Measurements from ENCODE around the gene PRXL2B. TPM values are rescaled to one million over a fixed set of nuclear protein-coding genes. Genes with fewer than 3 reads are reported as not detected.
"Not testable (repeated sequence)": the region's sequence is repeated elsewhere in the genome, so short reads cannot be mapped to it uniquely, and the experiment has no call there.

The PRXL2B gene
- total and polyA plus RNA-seq, 5 donors = 8.0 to 11.8 (median 9.4) TPM

DNA sequence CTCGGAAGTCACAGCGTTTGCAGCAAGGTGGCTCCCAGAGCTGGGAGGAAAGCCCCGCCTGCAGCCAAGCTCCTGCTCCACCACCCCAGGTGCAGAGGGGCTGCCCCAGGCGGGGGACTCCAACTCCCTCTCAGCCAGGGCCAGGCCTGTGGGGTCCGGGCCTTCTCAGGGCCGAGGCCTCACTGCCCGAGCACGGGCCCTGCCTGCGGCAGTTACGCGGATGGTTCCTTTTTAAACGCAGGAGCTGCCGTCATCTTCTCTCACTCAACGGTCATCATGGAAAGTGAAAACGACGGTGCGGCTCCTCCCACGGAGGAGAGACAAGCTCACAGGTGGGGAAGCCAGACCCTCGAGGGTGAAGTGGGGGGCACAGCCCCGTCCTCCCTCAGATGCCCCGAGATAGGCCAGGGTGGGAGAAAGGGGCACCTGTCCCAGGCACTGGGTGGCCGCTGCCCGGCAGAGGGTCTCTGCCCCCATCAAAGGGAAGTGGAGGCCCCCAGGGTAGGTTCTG is 9.0 kb upstream of the PRXL2B start:
- DNase-seq = peak in 2 of 3 donors; percentile 5 to 57
- H3K27me3 ChIP-seq (ENCODE audit: control insufficient read depth, insufficient read depth); H3K4me1 ChIP-seq (ENCODE audit: control insufficient read depth, insufficient read depth, low read length); H3K9me3 ChIP-seq (ENCODE audit: control insufficient read depth, low read length); intact Hi-C loops (cut with DNase I); H3K4me3 ChIP-seq (ENCODE audit: low read length): not testable (repeated sequence)
- 63% methylated on average over 21 of the region's 23 CpGs for WGBS
- peak overlapping the region; percentile 88 for H3K27ac ChIP-seq (ENCODE audit: low read length)
- ATAC-seq = peak in 1 of 2 donors; percentile 2

DNA sequence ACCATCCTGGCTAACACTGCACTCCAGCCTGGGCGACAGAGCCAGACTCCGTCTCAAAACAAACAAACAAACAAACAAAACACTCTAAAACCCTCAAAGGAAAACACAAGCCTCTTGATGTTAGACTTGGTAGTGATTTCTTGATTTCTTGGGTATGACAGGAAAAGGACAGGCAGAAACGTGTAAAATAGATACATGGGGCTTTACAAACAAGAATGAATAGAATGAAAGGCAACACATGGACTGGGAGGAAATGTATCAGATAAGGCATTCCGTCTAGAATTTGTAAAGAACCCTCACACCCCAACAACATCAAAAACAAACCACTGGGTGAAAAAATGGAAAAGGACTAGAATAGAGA is 7.8 kb upstream of the PRXL2B start:
- no peak overlapping the region for H3K4me3 ChIP-seq (ENCODE audit: low read length)

DNA sequence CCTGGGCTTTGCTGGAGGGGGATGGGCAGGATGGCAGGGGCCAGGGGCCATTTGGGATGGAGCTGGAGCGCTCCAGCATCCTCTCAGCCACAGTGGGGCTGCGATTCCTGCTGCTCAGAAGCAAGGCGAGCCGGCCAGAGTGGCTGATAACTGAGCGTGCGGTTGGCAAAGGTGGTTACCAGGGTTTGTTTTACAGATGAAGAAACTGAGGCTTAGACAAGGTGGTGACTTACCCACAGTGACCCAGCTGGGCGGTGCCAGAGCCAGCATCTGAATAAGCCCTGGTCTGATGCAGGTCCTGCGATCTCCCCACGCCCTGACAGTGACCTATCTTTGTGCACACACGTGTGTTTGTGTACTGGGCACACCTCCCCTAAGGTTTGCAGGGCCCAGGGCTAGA is 5.9 kb upstream of the PRXL2B start:
- ATAC-seq (no peak), DNase-seq (peak; percentile 6 to 50 (median 38))
- H3K27me3 ChIP-seq (ENCODE audit: control insufficient read depth, insufficient read depth) = no peaks in the 10 kb centered on the region
- H3K27ac ChIP-seq (ENCODE audit: low read length) = no peak overlapping the region
- intact Hi-C loops (cut with DNase I) = no loop called here
- peaks cover 3% of the 10 kb centered on the region for H3K4me1 ChIP-seq (ENCODE audit: control insufficient read depth, insufficient read depth, low read length)
- 95% methylated on average over 10 of the region's 10 CpGs for WGBS
- no peaks in the 10 kb centered on the region for H3K9me3 ChIP-seq (ENCODE audit: control insufficient read depth, low read length)
- H3K4me3 ChIP-seq (ENCODE audit: low read length) = no peak overlapping the region

More for the DNA sequence above, 7.8 kb upstream of the PRXL2B start:
- Histone ChIP-seq H3K27ac (ENCODE audit: low read length) (peak overlapping the region; percentile 39), H3K4me1 (ENCODE audit: control insufficient read depth, insufficient read depth, low read length) (no peaks in the 10 kb centered on the region), H3K9me3 (ENCODE audit: control insufficient read depth, low read length) (no peaks in the 10 kb centered on the region), H3K27me3 (ENCODE audit: control insufficient read depth, insufficient read depth) (no peaks in the 10 kb centered on the region)
- intact Hi-C loops (cut with DNase I) = no loop called here
- DNase-seq (no peak), ATAC-seq (no peak)
- WGBS = 40% methylated on average over 4 of the region's 4 CpGs

DNA sequence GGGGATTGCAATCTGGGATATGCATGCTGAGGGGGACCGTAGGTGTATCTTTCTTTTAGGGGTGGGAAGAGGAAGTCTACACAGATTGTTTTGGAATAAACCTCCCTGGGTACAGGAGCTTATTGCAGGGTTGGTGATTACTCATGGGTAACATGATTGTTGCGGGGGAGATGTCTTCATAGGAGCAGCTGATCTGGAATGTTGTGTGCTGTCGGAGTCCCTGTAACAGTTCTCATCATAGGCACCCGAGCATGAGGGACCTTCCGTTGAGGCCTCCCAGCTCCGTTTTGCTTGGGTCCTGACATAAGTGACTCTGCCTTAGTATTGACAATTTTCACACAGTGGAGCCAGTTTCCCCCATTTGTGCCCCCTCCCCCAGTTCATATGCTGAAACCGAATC is 4.2 kb upstream of the PRXL2B start:
- intact Hi-C loops (cut with DNase I) = no loop called here

GRCh38 chr1:2583331-2583791 is 3.2 kb upstream of the PRXL2B start:
- H3K4me1 ChIP-seq (ENCODE audit: control insufficient read depth, insufficient read depth, low read length) = peaks cover 3% of the 10 kb centered on the region
- 67% methylated on average over 5 of the region's 5 CpGs for WGBS
- intact Hi-C loops (cut with DNase I) = no loop called here
- H3K27ac ChIP-seq (ENCODE audit: low read length) = no peak overlapping the region
- ATAC-seq (no peak), DNase-seq (peak; percentile 9 to 40 (median 33))
- no peak overlapping the region for H3K4me3 ChIP-seq (ENCODE audit: low read length)
- H3K27me3 ChIP-seq (ENCODE audit: control insufficient read depth, insufficient read depth) = no peaks in the 10 kb centered on the region
- H3K9me3 ChIP-seq (ENCODE audit: control insufficient read depth, low read length) = no peaks in the 10 kb centered on the region

More for the DNA sequence above, 4.2 kb upstream of the PRXL2B start:
- Histone ChIP-seq H3K27me3 (ENCODE audit: control insufficient read depth, insufficient read depth) (no peaks in the 10 kb centered on the region), H3K4me3 (ENCODE audit: low read length) (no peak overlapping the region), H3K27ac (ENCODE audit: low read length) (no peak overlapping the region), H3K4me1 (ENCODE audit: control insufficient read depth, insufficient read depth, low read length) (peaks cover 3% of the 10 kb centered on the region), H3K9me3 (ENCODE audit: control insufficient read depth, low read length) (no peaks in the 10 kb centered on the region)
- DNase-seq (peak; percentile 2 to 8 (median 7)), ATAC-seq (no peak)
- WGBS = 69% methylated on average over 7 of the region's 7 CpGs

DNA sequence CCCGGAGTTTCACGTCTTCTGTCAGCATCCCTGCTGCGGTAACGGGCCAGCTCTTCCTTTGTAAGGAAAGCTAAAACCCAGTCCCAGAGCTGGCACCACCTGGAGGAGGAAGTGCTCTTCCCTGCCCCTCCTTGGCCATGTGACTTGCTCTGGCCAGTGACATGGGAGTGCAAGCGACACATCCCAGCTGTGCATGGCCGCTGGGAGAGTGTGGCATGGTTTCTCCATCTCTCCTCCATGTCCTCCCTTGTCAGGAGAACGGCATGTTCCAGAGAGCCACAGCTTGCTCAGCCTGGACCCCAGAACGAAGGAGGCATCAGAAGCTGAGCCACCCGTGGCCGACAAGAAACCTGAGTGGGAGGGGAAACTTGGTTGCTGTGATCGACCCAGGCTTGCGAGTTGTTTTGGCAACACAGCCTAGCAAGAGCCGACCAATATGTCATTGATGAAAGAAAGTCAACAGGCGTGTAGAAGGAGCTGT is 2.7 kb upstream of the PRXL2B start:
- peak in 2 of 3 donors; percentile 8 to 27 for DNase-seq
- intact Hi-C loops (cut with DNase I) = no loop called here
- H3K4me3 ChIP-seq (ENCODE audit: low read length) = no peak overlapping the region
- no peaks in the 10 kb centered on the region for H3K27me3 ChIP-seq (ENCODE audit: control insufficient read depth, insufficient read depth)
- ATAC-seq = no peak
- no peak overlapping the region for H3K27ac ChIP-seq (ENCODE audit: low read length)
- 59% methylated on average over 14 of the region's 14 CpGs for WGBS
- H3K4me1 ChIP-seq (ENCODE audit: control insufficient read depth, insufficient read depth, low read length) = peaks cover 3% of the 10 kb centered on the region
- H3K9me3 ChIP-seq (ENCODE audit: control insufficient read depth, low read length) = no peaks in the 10 kb centered on the region

GRCh38 chr1:2584686-2585317 is 1.8 kb upstream of the PRXL2B start:
- no peak for ATAC-seq
- 28% methylated on average over 12 of the region's 12 CpGs for WGBS
- H3K27ac ChIP-seq (ENCODE audit: low read length) = peak overlapping the region; percentile 95
- no peaks in the 10 kb centered on the region for H3K9me3 ChIP-seq (ENCODE audit: control insufficient read depth, low read length)
- H3K27me3 ChIP-seq (ENCODE audit: control insufficient read depth, insufficient read depth) = no peaks in the 10 kb centered on the region
- peak in 2 of 3 donors; percentile 14 to 38 for DNase-seq
- intact Hi-C loops (cut with DNase I) = no loop called here
- peaks cover 3% of the 10 kb centered on the region for H3K4me1 ChIP-seq (ENCODE audit: control insufficient read depth, insufficient read depth, low read length)
- peak overlapping the region; percentile 87 for H3K4me3 ChIP-seq (ENCODE audit: low read length)

DNA sequence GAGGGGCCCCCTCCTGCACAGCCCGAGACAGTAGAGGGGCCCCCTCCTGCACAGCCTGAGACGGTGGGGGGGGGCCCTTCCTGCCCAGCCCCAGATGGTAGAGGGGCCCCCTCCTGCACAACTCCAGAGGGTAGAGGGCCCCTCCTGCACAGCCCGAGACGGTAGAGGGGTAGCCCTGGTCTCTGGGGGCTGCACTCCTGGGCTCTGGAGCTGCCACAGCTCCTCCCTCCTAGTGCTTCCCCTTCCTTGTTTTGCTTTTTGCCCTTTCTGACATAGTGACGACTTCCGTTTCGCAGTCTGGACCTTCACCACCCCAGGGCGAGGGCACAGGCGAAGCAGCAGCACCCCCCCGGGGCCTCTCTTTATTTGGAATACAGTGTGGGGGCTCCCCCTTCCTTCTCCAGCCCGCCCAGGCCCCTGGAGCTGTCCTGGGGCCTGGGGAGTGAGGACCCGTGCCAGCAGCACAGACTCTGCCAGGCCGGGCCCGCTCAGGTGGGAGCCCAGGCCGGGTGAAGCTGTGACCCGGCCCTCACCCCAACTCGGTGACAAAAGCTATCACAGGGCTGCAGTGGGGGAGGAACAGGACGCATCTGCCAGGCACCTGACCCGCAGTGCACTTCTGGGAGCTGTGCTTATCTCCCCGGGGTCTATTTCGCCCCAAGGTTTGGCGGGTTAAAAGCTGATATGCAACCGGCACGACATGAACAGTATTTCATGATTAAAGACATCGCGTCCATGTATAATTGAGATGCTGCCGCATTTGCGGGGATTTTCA is 1.1 kb upstream of the PRXL2B start:
- intact Hi-C loops (cut with DNase I) = no loop called here
- Histone ChIP-seq H3K4me3 (ENCODE audit: low read length) (peak overlapping the region; percentile 87), H3K27ac (ENCODE audit: low read length) (peak overlapping the region; percentile 95), H3K27me3 (ENCODE audit: control insufficient read depth, insufficient read depth) (no peaks in the 10 kb centered on the region), H3K4me1 (ENCODE audit: control insufficient read depth, insufficient read depth, low read length) (peaks cover 3% of the 10 kb centered on the region), H3K9me3 (ENCODE audit: control insufficient read depth, low read length) (no peaks in the 10 kb centered on the region)
- WGBS = under 1% methylated on average over 28 of the region's 28 CpGs
- ATAC-seq (peak; percentile 37 to 39), DNase-seq (peak; percentile 66 to 90 (median 86))

DNA sequence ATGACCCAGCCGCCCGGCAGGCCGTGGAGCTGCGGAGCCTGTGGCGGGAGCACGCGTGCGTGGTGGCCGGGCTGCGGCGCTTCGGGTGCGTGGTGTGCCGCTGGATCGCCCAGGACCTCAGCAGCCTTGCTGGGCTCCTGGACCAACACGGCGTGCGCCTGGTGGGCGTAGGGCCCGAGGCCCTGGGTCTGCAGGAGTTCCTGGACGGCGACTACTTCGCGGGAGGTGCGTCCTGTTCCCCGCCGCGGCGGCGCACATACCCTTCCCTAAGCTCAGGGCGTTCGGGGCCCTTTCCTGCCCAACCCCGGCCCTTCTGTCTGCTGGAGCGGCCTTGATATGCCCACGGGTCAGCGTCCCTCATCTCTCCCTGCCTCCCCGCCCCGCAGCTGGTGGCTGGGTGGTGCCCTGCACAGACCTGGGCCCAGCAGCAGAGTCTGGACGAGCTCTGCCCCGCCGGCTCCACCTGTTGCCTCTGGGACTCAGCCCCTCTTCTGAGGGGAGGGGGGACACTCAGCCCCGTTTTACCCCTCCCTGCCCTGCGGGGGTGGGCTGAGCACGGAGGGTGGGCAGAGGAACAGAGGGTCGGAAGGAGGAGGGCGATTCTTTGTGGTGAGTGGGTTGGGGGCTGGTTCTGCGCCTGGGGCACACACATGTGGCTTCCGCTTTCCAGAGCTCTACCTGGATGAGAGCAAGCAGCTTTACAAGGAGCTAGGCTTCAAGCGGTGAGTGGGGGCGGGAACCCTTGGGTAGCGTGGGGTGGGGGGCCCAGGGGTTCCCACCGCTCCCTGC is 688 bp downstream of the PRXL2B start:
- peak overlapping the region; percentile 87 for H3K4me3 ChIP-seq (ENCODE audit: low read length)
- 13% methylated on average over 52 of the region's 52 CpGs for WGBS
- no peaks in the 10 kb centered on the region for H3K9me3 ChIP-seq (ENCODE audit: control insufficient read depth, low read length)
- no peaks in the 10 kb centered on the region for H3K27me3 ChIP-seq (ENCODE audit: control insufficient read depth, insufficient read depth)
- intact Hi-C loops (cut with DNase I) = no loop called here
- DNase-seq (no peak), ATAC-seq (no peak)
- H3K27ac ChIP-seq (ENCODE audit: low read length) = no peak overlapping the region
- peaks cover 3% of the 10 kb centered on the region for H3K4me1 ChIP-seq (ENCODE audit: control insufficient read depth, insufficient read depth, low read length)

GRCh38 chr1:2587860-2588571 is 1.4 kb downstream of the PRXL2B start:
- Histone ChIP-seq H3K27me3 (ENCODE audit: control insufficient read depth, insufficient read depth) (no peaks in the 10 kb centered on the region), H3K4me3 (ENCODE audit: low read length) (no peak overlapping the region), H3K9me3 (ENCODE audit: control insufficient read depth, low read length) (no peaks in the 10 kb centered on the region), H3K4me1 (ENCODE audit: control insufficient read depth, insufficient read depth, low read length) (peaks cover 3% of the 10 kb centered on the region), H3K27ac (ENCODE audit: low read length) (no peak overlapping the region)
- peak in 2 of 3 donors; percentile 22 to 70 for DNase-seq
- 89% methylated on average over 19 of the region's 19 CpGs for WGBS
- intact Hi-C loops (cut with DNase I) = no loop called here
- ATAC-seq = no peak
